Tibial artery (tissue), 4 donors: ENCODE measurements around the gene POU2AF3.

ENCODE experiments used
- DNase-seq, 2 donors: peaks; one replicate each; pipeline ENCODE4 v3.0.0-alpha.2; 2019
- H3K27ac ChIP-seq, 2 donors: fragments of 200-600 bp; sonication (generic) in 1 of 2; 1 replicate in 1 of 2; 2 replicates in 1 of 2; pipeline ENCODE4 v1.5.1; 2018 to 2019; ENCODE audit warnings: mild to moderate bottlenecking in 1 of 2
- H3K27me3 ChIP-seq, 2 donors: fragments of 200-600 bp; sonication (generic) in 1 of 2; one replicate each; pipeline versions ENCODE4 v1.5.1 to v1.6.0; 2016 to 2019
- H3K36me3 ChIP-seq, 3 donors: fragments of 200-600 bp; sonication (generic) in 2 of 3; one replicate each; pipeline ENCODE4 v1.5.1; 2016 to 2019; ENCODE audit warnings: mild to moderate bottlenecking in 2 of 3
- H3K4me1 ChIP-seq, 4 donors: fragments of 200-600 bp; sonication (generic) in 2 of 4; 1 replicate in 3 of 4; 2 replicates in 1 of 4; pipeline ENCODE4 v1.5.1; 2016 to 2019
- H3K4me3 ChIP-seq, 2 donors: fragments of 200-600 bp; sonication (generic) in 1 of 2; 1 replicate in 1 of 2; 2 replicates in 1 of 2; pipeline ENCODE4 v1.5.1; 2018 to 2019; ENCODE audit warnings: mild to moderate bottlenecking in 2 of 2
- H3K9me3 ChIP-seq, 3 donors: fragments of 200-600 bp; sonication (generic) in 1 of 3; one replicate each; pipeline ENCODE4 v1.5.1; 2016 to 2019
- CTCF ChIP-seq, 2 experiments: fragments of 200-600 bp in 1 of 2; fragments of 450-650 bp in 1 of 2; IDR thresholded peaks; one replicate each; pipeline ENCODE4 v1.5.1; 2017 to 2019; ENCODE audit warnings: antibody characterized with exemption in 2 of 2, mild to moderate bottlenecking in 1 of 2, moderate library complexity in 1 of 2
- intact Hi-C: fragments of 100-400 bp; cut with DNase I; formaldehyde crosslinking; loops from one replicate; pipeline ENCODE4 v1.15.0; 2023; ENCODE audit warnings: low total_unique reads

The POU2AF3 gene

DNA sequence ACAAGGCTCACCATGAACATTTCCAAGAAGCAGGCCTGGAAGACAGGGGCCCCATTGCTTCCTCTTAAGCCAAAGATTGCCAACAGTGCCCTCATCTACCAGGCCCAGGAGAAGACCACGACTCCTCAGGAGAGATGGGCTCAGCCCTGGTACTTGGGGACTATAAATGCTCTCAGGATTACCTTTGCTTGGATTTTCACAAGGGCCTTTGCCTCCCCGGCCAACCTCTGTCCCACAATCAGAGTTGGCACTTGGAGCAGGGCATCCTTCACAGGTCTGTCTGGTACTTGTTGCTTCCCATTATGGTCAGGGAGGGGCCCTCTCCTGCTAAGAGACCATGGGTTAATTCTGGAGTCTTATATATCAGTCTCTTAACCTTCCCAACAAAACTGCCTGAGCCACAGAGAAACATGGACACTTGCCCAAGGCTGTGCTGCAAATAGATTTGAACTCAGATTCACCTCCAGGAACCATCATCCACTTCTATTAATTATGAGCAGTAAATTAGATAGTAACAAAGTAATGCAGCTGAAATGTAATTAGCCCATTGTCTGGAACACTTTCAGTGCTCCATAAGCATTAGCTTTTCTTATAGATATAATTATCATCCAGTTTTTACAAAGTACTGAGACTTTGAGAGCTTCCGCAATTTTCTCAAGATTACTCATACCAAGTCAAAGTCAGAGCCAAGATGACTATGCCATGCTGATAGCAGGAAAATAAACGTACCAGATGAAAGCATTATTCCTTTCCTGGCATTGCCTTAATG, 33.5 kb downstream of the POU2AF3 start:
- Histone ChIP-seq H3K27me3 (no peaks in the 10 kb centered on the region), H3K27ac (peak overlapping the region; percentile 72 to 80), H3K9me3 (no peaks in the 10 kb centered on the region), H3K4me3 (no peak overlapping the region), H3K36me3 (no peaks in the 10 kb centered on the region), H3K4me1 (peaks cover 0 to 80% (median 65%) of the 10 kb centered on the region in 4 donors)
- no peak for DNase-seq
- intact Hi-C loops = no loop called here
- no peak for TF ChIP-seq CTCF (IDR thresholded peaks at IDR 0.05)

GRCh38 chr11:111334532-111335502, 36.5 kb downstream of the POU2AF3 start:
- TF ChIP-seq CTCF (IDR thresholded peaks at IDR 0.05) = no peak
- Histone ChIP-seq H3K27ac (peak overlapping the region in 1 of 2 donors; percentile 14), H3K27me3 (no peaks in the 10 kb centered on the region), H3K4me3 (no peak overlapping the region), H3K9me3 (no peaks in the 10 kb centered on the region), H3K4me1 (peaks cover 0 to 51% (median 41%) of the 10 kb centered on the region in 4 donors), H3K36me3 (no peaks in the 10 kb centered on the region)
- intact Hi-C loops = no loop called here
- no peak for DNase-seq

- no peak for TF ChIP-seq CTCF (IDR thresholded peaks at IDR 0.05)
- Histone ChIP-seq H3K27ac (no peak overlapping the region), H3K4me1 (peaks cover 0 to 44% (median 34%) of the 10 kb centered on the region in 4 donors), H3K9me3 (no peaks in the 10 kb centered on the region), H3K27me3 (no peaks in the 10 kb centered on the region), H3K36me3 (no peaks in the 10 kb centered on the region), H3K4me3 (no peak overlapping the region)
- DNase-seq = no peak
- intact Hi-C loops = no loop called here
Observed at GRCh38 chr11:111335549-111335948, 37.2 kb downstream of the POU2AF3 start.

- H3K4me3 ChIP-seq = no peak overlapping the region
- H3K36me3 ChIP-seq = no peaks in the 10 kb centered on the region
- intact Hi-C loops = no loop called here
- no peaks in the 10 kb centered on the region for H3K9me3 ChIP-seq
- H3K27ac ChIP-seq = no peak overlapping the region
- no peak for DNase-seq
- H3K27me3 ChIP-seq = no peaks in the 10 kb centered on the region
- peaks cover 0 to 39% (median 30%) of the 10 kb centered on the region in 4 donors for H3K4me1 ChIP-seq
- no peak for TF ChIP-seq CTCF (IDR thresholded peaks at IDR 0.05)
Observed at GRCh38 chr11:111336062-111336461, 37.7 kb downstream of the POU2AF3 start.

- Histone ChIP-seq H3K9me3 (no peaks in the 10 kb centered on the region), H3K27ac (no peak overlapping the region)
- intact Hi-C loops = no loop called here
Observed at GRCh38 chr11:111336582-111337256, 38.4 kb downstream of the POU2AF3 start.

More at GRCh38 chr11:111336582-111337256, 38.4 kb downstream of the POU2AF3 start:
- DNase-seq = no peak
- Histone ChIP-seq H3K27me3 (no peaks in the 10 kb centered on the region), H3K4me1 (peaks cover 0 to 32% (median 24%) of the 10 kb centered on the region in 4 donors), H3K4me3 (no peak overlapping the region), H3K36me3 (no peaks in the 10 kb centered on the region)
- no peak for TF ChIP-seq CTCF (IDR thresholded peaks at IDR 0.05)
